ENCODE results near the gene ZNF579. TPM values are rescaled to one million over a fixed set of nuclear protein-coding genes. Genes with fewer than 3 reads are reported as not detected.

Gene ZNF579
- total and polyA plus RNA-seq, 2 of the 13 experiments (the other 11 are each of a cell fraction or from before 2014, with no cell fraction given): 2.1 to 2.9 TPM

DNA sequence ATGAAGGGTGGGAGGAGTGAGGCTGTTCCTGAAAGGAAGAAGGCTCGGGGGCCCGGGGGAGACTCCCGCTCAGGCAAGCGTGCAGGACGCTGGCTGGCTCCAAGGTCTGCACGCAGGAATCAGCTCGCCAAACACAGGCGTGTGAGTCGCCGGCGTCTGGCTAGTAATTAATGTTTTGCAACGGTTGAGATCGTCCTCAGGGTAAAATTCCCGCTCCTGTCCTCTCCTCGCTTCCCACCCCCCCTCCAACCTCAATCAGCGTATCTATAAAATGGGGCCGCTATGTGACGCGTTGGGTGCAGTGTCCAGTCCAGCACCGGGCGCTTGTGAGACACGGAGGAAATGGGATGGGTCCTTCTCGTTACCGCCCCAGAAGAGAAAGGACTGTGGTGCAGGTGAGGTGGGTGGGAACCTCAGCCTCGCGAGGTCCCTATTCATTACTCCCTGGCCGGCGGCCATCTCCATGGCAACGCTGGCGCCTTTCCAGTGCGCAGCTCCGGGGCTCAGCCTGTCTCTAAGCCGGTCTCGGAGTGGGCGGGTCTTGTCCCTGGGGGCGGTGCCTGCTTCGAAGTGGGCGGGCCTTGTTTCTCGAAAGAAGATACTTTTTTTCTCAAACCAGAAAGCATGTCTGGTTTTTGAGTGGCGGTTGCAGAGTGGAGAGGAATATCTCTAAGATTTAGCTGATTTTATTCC, 6.5 kb upstream of the ZNF579 start (continued):
- TF ChIP-seq, protein P1, sequence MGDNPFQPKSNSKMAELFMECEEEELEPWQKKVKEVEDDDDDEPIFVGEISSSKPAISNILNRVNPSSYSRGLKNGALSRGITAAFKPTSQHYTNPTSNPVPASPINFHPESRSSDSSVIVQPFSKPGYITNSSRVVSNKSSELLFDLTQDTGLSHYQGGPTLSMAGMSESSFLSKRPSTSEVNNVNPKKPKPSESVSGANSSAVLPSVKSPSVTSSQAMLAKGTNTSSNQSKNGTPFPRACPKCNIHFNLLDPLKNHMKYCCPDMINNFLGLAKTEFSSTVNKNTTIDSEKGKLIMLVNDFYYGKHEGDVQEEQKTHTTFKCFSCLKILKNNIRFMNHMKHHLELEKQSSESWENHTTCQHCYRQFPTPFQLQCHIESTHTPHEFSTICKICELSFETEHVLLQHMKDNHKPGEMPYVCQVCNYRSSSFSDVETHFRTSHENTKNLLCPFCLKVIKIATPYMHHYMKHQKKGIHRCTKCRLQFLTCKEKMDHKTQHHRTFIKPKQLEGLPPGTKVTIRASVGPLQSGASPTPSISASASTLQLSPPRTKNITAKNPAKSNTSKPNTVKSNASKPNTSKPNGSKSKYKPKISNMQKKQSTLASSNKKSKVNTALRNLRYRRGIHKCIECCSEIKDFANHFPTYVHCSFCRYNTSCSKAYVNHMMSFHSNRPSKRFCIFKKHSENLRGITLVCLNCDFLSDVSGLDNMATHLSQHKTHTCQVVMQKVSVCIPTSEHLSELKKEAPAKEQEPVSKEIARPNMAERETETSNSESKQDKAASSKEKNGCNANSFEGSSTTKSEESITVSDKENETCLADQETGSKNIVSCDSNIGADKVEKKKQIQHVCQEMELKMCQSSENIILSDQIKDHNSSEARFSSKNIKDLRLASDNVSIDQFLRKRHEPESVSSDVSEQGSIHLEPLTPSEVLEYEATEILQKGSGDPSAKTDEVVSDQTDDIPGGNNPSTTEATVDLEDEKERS (CRISPR knock-in tag; IDR thresholded peaks at IDR 0.05): no peak
- TF ChIP-seq AHR (CRISPR knock-in tag; IDR thresholded peaks at IDR 0.05): no peak
- TF ChIP-seq RARG (CRISPR knock-in tag; IDR thresholded peaks at IDR 0.05; ENCODE audit: low read depth): no peak
- TF ChIP-seq ZNF263 (CRISPR knock-in tag; IDR thresholded peaks at IDR 0.05): 0 out of 2 replicates have a peak, but pooled peaks have one; percentile 37
- peak; percentile 88 for TF ChIP-seq RFX1 (IDR thresholded peaks at IDR 0.05)
- TF ChIP-seq ZEB1 (IDR thresholded peaks at IDR 0.05; ENCODE audit: insufficient replicate concordance, low read depth): peak; percentile 27
- TF ChIP-seq, protein P2, sequence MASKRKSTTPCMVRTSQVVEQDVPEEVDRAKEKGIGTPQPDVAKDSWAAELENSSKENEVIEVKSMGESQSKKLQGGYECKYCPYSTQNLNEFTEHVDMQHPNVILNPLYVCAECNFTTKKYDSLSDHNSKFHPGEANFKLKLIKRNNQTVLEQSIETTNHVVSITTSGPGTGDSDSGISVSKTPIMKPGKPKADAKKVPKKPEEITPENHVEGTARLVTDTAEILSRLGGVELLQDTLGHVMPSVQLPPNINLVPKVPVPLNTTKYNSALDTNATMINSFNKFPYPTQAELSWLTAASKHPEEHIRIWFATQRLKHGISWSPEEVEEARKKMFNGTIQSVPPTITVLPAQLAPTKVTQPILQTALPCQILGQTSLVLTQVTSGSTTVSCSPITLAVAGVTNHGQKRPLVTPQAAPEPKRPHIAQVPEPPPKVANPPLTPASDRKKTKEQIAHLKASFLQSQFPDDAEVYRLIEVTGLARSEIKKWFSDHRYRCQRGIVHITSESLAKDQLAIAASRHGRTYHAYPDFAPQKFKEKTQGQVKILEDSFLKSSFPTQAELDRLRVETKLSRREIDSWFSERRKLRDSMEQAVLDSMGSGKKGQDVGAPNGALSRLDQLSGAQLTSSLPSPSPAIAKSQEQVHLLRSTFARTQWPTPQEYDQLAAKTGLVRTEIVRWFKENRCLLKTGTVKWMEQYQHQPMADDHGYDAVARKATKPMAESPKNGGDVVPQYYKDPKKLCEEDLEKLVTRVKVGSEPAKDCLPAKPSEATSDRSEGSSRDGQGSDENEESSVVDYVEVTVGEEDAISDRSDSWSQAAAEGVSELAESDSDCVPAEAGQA (IDR thresholded peaks at IDR 0.05; ENCODE audit: low read depth): 0 out of 2 replicates have a peak, but pooled peaks have one; percentile 44
- TF ChIP-seq, protein P2 (CRISPR knock-in tag; IDR thresholded peaks at IDR 0.05; ENCODE audit: borderline replicate concordance): no peak
- peak; percentile 37; the same call in 1 of the 2 replicates for TF ChIP-seq PHF21A (CRISPR knock-in tag; IDR thresholded peaks at IDR 0.05)
- TF ChIP-seq ZNF260 (CRISPR knock-in tag; IDR thresholded peaks at IDR 0.05; ENCODE audit: borderline replicate concordance, low read depth): no peak
- no peak for TF ChIP-seq ZNF761 (CRISPR knock-in tag; conservative IDR thresholded peaks at IDR 0.05)
- 0 out of 2 replicates have a peak, but pooled peaks have one; percentile 20 for TF ChIP-seq REPIN1 (CRISPR knock-in tag; IDR thresholded peaks at IDR 0.05; ENCODE audit: borderline replicate concordance, low read depth)
- TF ChIP-seq, protein P3, sequence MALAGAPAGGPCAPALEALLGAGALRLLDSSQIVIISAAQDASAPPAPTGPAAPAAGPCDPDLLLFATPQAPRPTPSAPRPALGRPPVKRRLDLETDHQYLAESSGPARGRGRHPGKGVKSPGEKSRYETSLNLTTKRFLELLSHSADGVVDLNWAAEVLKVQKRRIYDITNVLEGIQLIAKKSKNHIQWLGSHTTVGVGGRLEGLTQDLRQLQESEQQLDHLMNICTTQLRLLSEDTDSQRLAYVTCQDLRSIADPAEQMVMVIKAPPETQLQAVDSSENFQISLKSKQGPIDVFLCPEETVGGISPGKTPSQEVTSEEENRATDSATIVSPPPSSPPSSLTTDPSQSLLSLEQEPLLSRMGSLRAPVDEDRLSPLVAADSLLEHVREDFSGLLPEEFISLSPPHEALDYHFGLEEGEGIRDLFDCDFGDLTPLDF (CRISPR knock-in tag; IDR thresholded peaks at IDR 0.05): peak; percentile 18; the same call in 1 of the 2 replicates
- no peak; the same call in 1 of the 2 replicates for TF ChIP-seq ESRRA (CRISPR knock-in tag; IDR thresholded peaks at IDR 0.05; ENCODE audit: low read depth)
- TF ChIP-seq GABPA (IDR thresholded peaks at IDR 0.05; ENCODE audit: low read depth, low read length): no peak
- TF ChIP-seq GABPA (CRISPR knock-in tag; IDR thresholded peaks at IDR 0.05; ENCODE audit: low read depth): 0 out of 2 replicates have a peak, but pooled peaks have one; percentile 35
